WTC11 (cell line): Measurements from ENCODE around the gene JADE1.

Source experiments
- ESRRA ChIP-seq: sonication (generic); formaldehyde crosslinking; IDR thresholded peaks from 2 replicates; pipeline ENCODE4 v1.8.1; 2022; ENCODE audit warnings: mild to moderate bottlenecking, missing genetic modification reagents, borderline replicate concordance
- FOXP1 ChIP-seq: sonication (generic); formaldehyde crosslinking; IDR thresholded peaks from 2 replicates; pipeline ENCODE4 v1.8.0; 2022; ENCODE audit warnings: missing genetic modification reagents, mild to moderate bottlenecking, moderate library complexity, borderline replicate concordance
- NFE2L1 ChIP-seq: sonication (generic); formaldehyde crosslinking; IDR thresholded peaks from 2 replicates; pipeline ENCODE4 v1.8.1; 2023; ENCODE audit warnings: missing genetic modification reagents
- SMAD4 ChIP-seq: sonication (generic); formaldehyde crosslinking; IDR thresholded peaks from 2 replicates; pipeline ENCODE4 v1.8.0; 2022; ENCODE audit warnings: mild to moderate bottlenecking, missing genetic modification reagents
- ZBTB21 ChIP-seq: sonication (generic); formaldehyde crosslinking; IDR thresholded peaks from 2 replicates; pipeline ENCODE4 v1.8.1; 2023; ENCODE audit warnings: mild to moderate bottlenecking, missing genetic modification reagents, borderline replicate concordance
- ZNF121 ChIP-seq: sonication (generic); formaldehyde crosslinking; IDR thresholded peaks from 2 replicates; pipeline ENCODE4 v1.8.0; 2023; ENCODE audit warnings: missing genetic modification reagents
- ZNF263 ChIP-seq: sonication (generic); formaldehyde crosslinking; IDR thresholded peaks from 2 replicates; pipeline ENCODE4 v1.8.1; 2022; ENCODE audit warnings: low read depth, mild to moderate bottlenecking, moderate library complexity, missing genetic modification reagents
- TF ChIP-seq, protein P1 (sequence below): fragments of 200-600 bp; IDR thresholded peaks from 2 replicates; pipeline ENCODE4 v1.8.0; 2022; ENCODE audit warnings: antibody characterized with exemption
- TF ChIP-seq, protein P2 (sequence below): sonication (generic); formaldehyde crosslinking; IDR thresholded peaks from 2 replicates; pipeline ENCODE4 v1.8.0; 2023; ENCODE audit warnings: mild to moderate bottlenecking, missing genetic modification reagents
- TF ChIP-seq, protein P3 (sequence below): sonication (generic); formaldehyde crosslinking; IDR thresholded peaks from 2 replicates; pipeline ENCODE4 v1.8.1; 2023; ENCODE audit warnings: mild to moderate bottlenecking, missing genetic modification reagents
- TF ChIP-seq, protein P4 (sequence below): sonication (generic); formaldehyde crosslinking; IDR thresholded peaks from 2 replicates; pipeline ENCODE4 v1.8.1; 2023; ENCODE audit warnings: mild to moderate bottlenecking, missing genetic modification reagents, moderate library complexity

DNA sequence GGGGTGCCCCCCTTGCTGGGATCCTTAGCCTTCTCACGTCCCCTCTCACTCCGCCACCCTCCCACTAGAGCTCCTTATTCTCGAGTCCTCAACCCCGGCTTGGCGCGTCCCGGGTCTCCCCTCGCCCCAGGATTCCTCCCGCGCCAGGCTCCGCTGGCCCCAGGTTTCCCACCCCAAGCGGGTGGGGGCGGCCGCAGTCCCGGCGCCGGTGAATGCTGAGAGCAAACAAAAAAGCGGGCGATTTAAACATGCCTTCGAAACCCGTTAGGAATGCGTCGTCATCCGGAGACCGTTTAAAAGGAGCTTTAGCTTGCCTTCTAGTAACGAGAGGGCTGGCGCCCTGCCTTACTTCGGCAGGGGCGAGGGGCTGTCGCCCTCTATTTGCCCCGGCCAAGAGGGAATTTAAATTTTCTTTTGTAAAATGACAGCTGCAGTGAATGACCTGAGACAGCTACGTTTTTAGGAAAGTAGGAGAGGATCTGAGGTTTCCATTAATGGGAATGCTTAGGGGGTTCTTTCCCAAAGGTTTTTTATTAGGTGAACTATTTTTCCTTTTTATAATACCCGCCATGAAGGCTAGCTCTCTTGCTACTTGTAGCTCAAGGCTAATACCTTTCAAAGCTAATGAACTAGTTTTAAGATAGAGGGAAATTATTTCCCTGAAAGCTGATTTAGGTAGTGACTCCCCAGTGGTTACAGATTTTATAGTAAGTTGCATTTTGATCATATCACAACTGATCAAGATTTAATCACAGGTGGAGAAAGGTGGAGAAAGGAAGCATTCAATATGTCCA lies 3.1 kb downstream of the JADE1 start:
- TF ChIP-seq ESRRA (CRISPR knock-in tag): no peak
- TF ChIP-seq, protein P1, sequence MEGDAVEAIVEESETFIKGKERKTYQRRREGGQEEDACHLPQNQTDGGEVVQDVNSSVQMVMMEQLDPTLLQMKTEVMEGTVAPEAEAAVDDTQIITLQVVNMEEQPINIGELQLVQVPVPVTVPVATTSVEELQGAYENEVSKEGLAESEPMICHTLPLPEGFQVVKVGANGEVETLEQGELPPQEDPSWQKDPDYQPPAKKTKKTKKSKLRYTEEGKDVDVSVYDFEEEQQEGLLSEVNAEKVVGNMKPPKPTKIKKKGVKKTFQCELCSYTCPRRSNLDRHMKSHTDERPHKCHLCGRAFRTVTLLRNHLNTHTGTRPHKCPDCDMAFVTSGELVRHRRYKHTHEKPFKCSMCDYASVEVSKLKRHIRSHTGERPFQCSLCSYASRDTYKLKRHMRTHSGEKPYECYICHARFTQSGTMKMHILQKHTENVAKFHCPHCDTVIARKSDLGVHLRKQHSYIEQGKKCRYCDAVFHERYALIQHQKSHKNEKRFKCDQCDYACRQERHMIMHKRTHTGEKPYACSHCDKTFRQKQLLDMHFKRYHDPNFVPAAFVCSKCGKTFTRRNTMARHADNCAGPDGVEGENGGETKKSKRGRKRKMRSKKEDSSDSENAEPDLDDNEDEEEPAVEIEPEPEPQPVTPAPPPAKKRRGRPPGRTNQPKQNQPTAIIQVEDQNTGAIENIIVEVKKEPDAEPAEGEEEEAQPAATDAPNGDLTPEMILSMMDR: no peak
- TF ChIP-seq SMAD4 (CRISPR knock-in tag): no peak
- TF ChIP-seq ZBTB21 (CRISPR knock-in tag): no peak
- no peak for TF ChIP-seq FOXP1 (CRISPR knock-in tag)
- TF ChIP-seq, protein P2, sequence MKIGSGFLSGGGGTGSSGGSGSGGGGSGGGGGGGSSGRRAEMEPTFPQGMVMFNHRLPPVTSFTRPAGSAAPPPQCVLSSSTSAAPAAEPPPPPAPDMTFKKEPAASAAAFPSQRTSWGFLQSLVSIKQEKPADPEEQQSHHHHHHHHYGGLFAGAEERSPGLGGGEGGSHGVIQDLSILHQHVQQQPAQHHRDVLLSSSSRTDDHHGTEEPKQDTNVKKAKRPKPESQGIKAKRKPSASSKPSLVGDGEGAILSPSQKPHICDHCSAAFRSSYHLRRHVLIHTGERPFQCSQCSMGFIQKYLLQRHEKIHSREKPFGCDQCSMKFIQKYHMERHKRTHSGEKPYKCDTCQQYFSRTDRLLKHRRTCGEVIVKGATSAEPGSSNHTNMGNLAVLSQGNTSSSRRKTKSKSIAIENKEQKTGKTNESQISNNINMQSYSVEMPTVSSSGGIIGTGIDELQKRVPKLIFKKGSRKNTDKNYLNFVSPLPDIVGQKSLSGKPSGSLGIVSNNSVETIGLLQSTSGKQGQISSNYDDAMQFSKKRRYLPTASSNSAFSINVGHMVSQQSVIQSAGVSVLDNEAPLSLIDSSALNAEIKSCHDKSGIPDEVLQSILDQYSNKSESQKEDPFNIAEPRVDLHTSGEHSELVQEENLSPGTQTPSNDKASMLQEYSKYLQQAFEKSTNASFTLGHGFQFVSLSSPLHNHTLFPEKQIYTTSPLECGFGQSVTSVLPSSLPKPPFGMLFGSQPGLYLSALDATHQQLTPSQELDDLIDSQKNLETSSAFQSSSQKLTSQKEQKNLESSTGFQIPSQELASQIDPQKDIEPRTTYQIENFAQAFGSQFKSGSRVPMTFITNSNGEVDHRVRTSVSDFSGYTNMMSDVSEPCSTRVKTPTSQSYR (CRISPR knock-in tag): no peak
- TF ChIP-seq, protein P3, sequence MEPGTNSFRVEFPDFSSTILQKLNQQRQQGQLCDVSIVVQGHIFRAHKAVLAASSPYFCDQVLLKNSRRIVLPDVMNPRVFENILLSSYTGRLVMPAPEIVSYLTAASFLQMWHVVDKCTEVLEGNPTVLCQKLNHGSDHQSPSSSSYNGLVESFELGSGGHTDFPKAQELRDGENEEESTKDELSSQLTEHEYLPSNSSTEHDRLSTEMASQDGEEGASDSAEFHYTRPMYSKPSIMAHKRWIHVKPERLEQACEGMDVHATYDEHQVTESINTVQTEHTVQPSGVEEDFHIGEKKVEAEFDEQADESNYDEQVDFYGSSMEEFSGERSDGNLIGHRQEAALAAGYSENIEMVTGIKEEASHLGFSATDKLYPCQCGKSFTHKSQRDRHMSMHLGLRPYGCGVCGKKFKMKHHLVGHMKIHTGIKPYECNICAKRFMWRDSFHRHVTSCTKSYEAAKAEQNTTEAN (CRISPR knock-in tag): no peak
- no peak for TF ChIP-seq ZNF121
- TF ChIP-seq, protein P4, sequence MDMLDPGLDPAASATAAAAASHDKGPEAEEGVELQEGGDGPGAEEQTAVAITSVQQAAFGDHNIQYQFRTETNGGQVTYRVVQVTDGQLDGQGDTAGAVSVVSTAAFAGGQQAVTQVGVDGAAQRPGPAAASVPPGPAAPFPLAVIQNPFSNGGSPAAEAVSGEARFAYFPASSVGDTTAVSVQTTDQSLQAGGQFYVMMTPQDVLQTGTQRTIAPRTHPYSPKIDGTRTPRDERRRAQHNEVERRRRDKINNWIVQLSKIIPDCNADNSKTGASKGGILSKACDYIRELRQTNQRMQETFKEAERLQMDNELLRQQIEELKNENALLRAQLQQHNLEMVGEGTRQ (CRISPR knock-in tag): no peak
- no peak for TF ChIP-seq NFE2L1 (CRISPR knock-in tag)
- no peak for TF ChIP-seq ZNF263 (CRISPR knock-in tag)
